NT2/D1 (cell line): ENCODE data around the gene DDX24.

Experiments
- SUZ12 ChIP-seq: IDR thresholded peaks from 2 replicates; pipeline ENCODE4 v1.6.1; 2011; ENCODE audit not compliant: insufficient read length, insufficient read depth; ENCODE audit errors: extremely low read depth
- YY1 ChIP-seq: IDR thresholded peaks from 2 replicates; pipeline ENCODE4 v1.6.1; 2011; ENCODE audit not compliant: insufficient read length, insufficient read depth

DNA sequence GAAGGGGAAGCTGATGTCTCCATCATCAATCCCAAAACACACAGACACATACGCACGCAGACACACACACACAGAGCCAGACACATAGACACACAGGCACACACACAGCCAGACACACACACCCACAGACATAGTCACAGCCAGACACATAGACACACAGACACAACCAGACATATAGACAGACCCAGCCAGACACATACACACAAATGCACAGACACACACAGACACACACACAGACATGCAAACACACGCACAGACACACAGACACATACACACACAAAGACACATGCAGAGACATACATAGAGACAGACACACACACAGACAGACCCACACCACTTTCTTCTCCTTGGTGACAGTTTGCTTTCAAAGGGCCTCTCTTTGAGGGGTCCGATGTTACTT, 77.6 kb downstream of the DDX24 start:
- no peak for TF ChIP-seq YY1
- no peak for TF ChIP-seq SUZ12
